ENCODE data around the gene RGSL1. TPM values are rescaled to one million over a fixed set of nuclear protein-coding genes. Genes with fewer than 3 reads are reported as not detected.

The RGSL1 gene
- total and polyA plus RNA-seq, 9 donors = not detected

DNA sequence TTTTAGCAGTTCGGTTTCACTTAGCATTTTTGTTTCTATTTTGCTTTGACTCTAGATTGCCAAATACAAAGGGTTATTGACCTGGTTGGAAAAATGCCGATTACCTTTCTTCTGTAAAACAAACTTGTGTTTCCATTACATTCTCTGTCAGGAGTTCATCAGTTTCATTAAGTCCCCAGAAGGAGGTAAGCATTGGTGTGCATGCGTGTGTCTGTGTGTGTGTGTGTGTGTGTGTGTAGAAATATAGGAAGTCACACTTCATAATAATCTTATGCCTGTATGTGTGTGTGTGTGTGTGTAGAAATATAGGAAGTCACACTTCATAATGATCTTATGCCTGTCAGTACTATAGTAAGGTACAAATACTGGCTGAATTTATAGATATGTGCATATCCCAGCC lies 10.0 kb downstream of the RGSL1 start:
- intact Hi-C loops (cut with DNase I) = no loop called here
- no peak for DNase-seq

GRCh38 chr1:182460550-182460951 lies 10.6 kb downstream of the RGSL1 start:
- intact Hi-C loops (cut with DNase I) = no loop called here

More for the DNA sequence above, 10.0 kb downstream of the RGSL1 start:
- no peak for TF ChIP-seq POLR2A (IDR thresholded peaks at IDR 0.05)
- no peak for TF ChIP-seq CTCF (IDR thresholded peaks at IDR 0.05)
- no peak for TF ChIP-seq EP300 (IDR thresholded peaks at IDR 0.05)
- H3K4me3 ChIP-seq = no peak overlapping the region
- no peaks in the 10 kb centered on the region for H3K9me3 ChIP-seq
- H3K27me3 ChIP-seq = no peaks in the 10 kb centered on the region
- no peaks in the 10 kb centered on the region for H3K36me3 ChIP-seq
- no peak overlapping the region for H3K27ac ChIP-seq
- H3K4me1 ChIP-seq (ENCODE audit: insufficient read depth) = no peaks in the 10 kb centered on the region
- WGBS, 3 donors = 67 to 82% (median 76%) methylated on average over 3 of the region's 3 CpGs

GRCh38 chr1:182473556-182473955 lies 23.6 kb downstream of the RGSL1 start:
- Histone ChIP-seq H3K27me3 (no peaks in the 10 kb centered on the region), H3K4me3 (no peak overlapping the region), H3K36me3 (no peaks in the 10 kb centered on the region), H3K27ac (no peak overlapping the region), H3K9me3 (no peaks in the 10 kb centered on the region), H3K4me1 (ENCODE audit: insufficient read depth) (no peaks in the 10 kb centered on the region)
- TF ChIP-seq CTCF (IDR thresholded peaks at IDR 0.05) (no peak), EP300 (IDR thresholded peaks at IDR 0.05) (no peak), POLR2A (IDR thresholded peaks at IDR 0.05) (no peak)
- DNase-seq = no peak
- intact Hi-C loops (cut with DNase I) = no loop called here
- 87 to 94% (median 90%) methylated on average over 4 of the region's 4 CpGs for WGBS, 3 donors

More at GRCh38 chr1:182460550-182460951, 10.6 kb downstream of the RGSL1 start:
- DNase-seq = no peak
- H3K4me3 ChIP-seq = no peak overlapping the region
- H3K36me3 ChIP-seq = no peaks in the 10 kb centered on the region
- H3K9me3 ChIP-seq = no peaks in the 10 kb centered on the region
- no peak overlapping the region for H3K27ac ChIP-seq
- no peaks in the 10 kb centered on the region for H3K27me3 ChIP-seq
- H3K4me1 ChIP-seq (ENCODE audit: insufficient read depth) = no peaks in the 10 kb centered on the region
- TF ChIP-seq POLR2A (IDR thresholded peaks at IDR 0.05) (no peak), EP300 (IDR thresholded peaks at IDR 0.05) (no peak), CTCF (IDR thresholded peaks at IDR 0.05) (no peak)

GRCh38 chr1:182476625-182477024 lies 26.7 kb downstream of the RGSL1 start:
- H3K4me3 ChIP-seq = no peak overlapping the region
- no peaks in the 10 kb centered on the region for H3K4me1 ChIP-seq (ENCODE audit: insufficient read depth)
- intact Hi-C loops (cut with DNase I) = no loop called here
- no peak for DNase-seq
- no peaks in the 10 kb centered on the region for H3K9me3 ChIP-seq
- no peaks in the 10 kb centered on the region for H3K36me3 ChIP-seq
- H3K27ac ChIP-seq = no peak overlapping the region
- no peaks in the 10 kb centered on the region for H3K27me3 ChIP-seq
- 72 to 82% (median 73%) methylated on average over 2 of the region's 2 CpGs for WGBS, 3 donors
- TF ChIP-seq EP300 (IDR thresholded peaks at IDR 0.05) (no peak), CTCF (IDR thresholded peaks at IDR 0.05) (no peak), POLR2A (IDR thresholded peaks at IDR 0.05) (no peak)

DNA sequence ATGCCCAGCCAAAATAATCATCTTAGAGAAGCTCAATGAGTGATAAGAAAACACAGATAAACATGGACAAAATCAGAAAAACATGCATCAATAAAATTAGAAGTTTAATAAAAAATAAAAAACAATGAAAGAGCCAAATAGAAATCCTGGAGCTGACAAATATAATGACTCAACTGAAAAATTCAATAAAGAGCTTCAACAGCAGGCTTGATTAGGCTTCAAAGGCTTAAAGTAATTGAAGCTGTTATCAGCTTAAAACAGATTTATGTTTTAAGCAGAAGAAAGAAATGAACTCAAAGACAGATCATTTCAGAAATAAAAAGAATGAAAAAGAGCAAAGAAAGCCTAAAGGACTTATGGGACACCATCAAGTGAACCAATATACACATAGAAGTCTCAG lies 28.3 kb downstream of the RGSL1 start:
- Histone ChIP-seq H3K36me3 (no peaks in the 10 kb centered on the region), H3K27me3 (no peaks in the 10 kb centered on the region), H3K4me1 (ENCODE audit: insufficient read depth) (no peaks in the 10 kb centered on the region), H3K9me3 (no peaks in the 10 kb centered on the region), H3K4me3 (no peak overlapping the region), H3K27ac (no peak overlapping the region)
- TF ChIP-seq POLR2A (IDR thresholded peaks at IDR 0.05) (no peak), EP300 (IDR thresholded peaks at IDR 0.05) (no peak), CTCF (IDR thresholded peaks at IDR 0.05) (no peak)
- DNase-seq = no peak
- intact Hi-C loops (cut with DNase I) = no loop called here
